ENCODE measurements around the gene ARF6.
A peak's percentile ranks its signal among the peaks of the same experiment; 100 is the strongest.

GRCh38 chr14:49863487-49864281 is 29.2 kb upstream of the ARF6 start:
- TF ChIP-seq FOSL1 (IDR thresholded peaks at IDR 0.05; ENCODE audit: low read depth), result no peak
- TF ChIP-seq CTCF (IDR thresholded peaks at IDR 0.05 in 2 of 3, conservative IDR thresholded peaks at IDR 0.05 in 1 of 3; ENCODE audit: borderline replicate concordance in 1 of 3, insufficient read depth in 1 of 3, low read depth in 2 of 3, low read length in 2 of 3), result no peak
- no peak for TF ChIP-seq EZH2 (IDR thresholded peaks at IDR 0.05)
- TF ChIP-seq POLR2A (IDR thresholded peaks at IDR 0.05; ENCODE audit: borderline replicate concordance, extremely low read depth, insufficient read depth, insufficient read length), result no peak
- no peak for TF ChIP-seq ELF1 (IDR thresholded peaks at IDR 0.05; ENCODE audit: borderline replicate concordance, low read depth)
- peak; percentile 60 for TF ChIP-seq POLR2AphosphoS5 (IDR thresholded peaks at IDR 0.05; ENCODE audit: low read depth, low read length)
- TF ChIP-seq ZBTB33 (IDR thresholded peaks at IDR 0.05; ENCODE audit: extremely low read depth, insufficient replicate concordance, low read length), result no peak
- TF ChIP-seq JUND (IDR thresholded peaks at IDR 0.05), result no peak
- no peak; the same call in 1 of the 2 replicates for TF ChIP-seq MAX (IDR thresholded peaks at IDR 0.05)

Data from HCT116 (cell line).